ENCODE data around the gene KRT12. TPM values are rescaled to one million over a fixed set of nuclear protein-coding genes. Genes with fewer than 3 reads are reported as not detected.

KRT12 gene
- total and polyA plus RNA-seq, 9 of the 15 experiments (the other 6 are each of a cell fraction or from before 2014, with no cell fraction given): 0.18 to 7.0 (median 2.2) TPM

DNA sequence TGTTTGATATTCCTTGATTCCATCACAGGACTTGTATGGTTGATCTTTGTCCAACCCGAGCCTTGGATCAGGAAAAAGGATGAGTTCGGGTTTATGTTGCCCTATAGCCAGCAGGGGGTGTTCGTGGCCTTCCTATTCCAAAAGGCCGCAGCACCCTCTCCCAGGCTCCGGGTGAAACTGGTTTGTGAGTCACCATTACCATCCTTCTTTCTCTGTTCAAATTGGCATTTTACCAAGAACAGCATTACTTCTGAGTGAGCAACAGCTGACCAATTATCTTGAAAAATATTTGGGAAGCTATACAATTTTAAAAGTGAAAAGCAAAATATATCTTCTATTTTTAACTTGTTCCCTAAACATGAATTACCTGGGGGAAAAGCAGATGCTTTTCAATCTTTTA, 42.3 kb upstream of the KRT12 start:
- Histone ChIP-seq H3K4me2 (ENCODE audit: insufficient read depth, low read length) (no peak overlapping the region), H4K20me1 (replicated peaks; ENCODE audit: control insufficient read depth, insufficient read depth, low read length) (no peaks in the 10 kb centered on the region), H3K27me3 (ENCODE audit: control insufficient read depth in 2 of 2, insufficient read depth in 2 of 2, low read length in 2 of 2) (peaks cover 32 to 37% of the 10 kb centered on the region in 2 experiments), H3K4me3 (no peak overlapping the region), H3K4me1 (replicated peaks in 1 of 2; ENCODE audit: control insufficient read depth in 2 of 2, insufficient read depth in 2 of 2, low read length in 2 of 2) (no peaks in the 10 kb centered on the region), H3K9ac (ENCODE audit: insufficient read depth in 1 of 2, low read depth in 2 of 2, low read length in 2 of 2) (no peak overlapping the region), H3K79me2 (ENCODE audit: control insufficient read depth, insufficient read depth, low read length) (no peaks in the 10 kb centered on the region), H3K27ac (ENCODE audit: extremely low read depth, low read depth, low read length) (no peak overlapping the region), H3K9me3 (replicated peaks; ENCODE audit: control insufficient read depth, insufficient read depth, low read depth, low read length) (no peaks in the 10 kb centered on the region), H2AFZ (ENCODE audit: low read depth, low read length) (no peak overlapping the region), H3K36me3 (ENCODE audit: control insufficient read depth, insufficient read depth, low read length) (no peaks in the 10 kb centered on the region), H3K9me1 (ENCODE audit: control insufficient read depth, insufficient read depth, low read length) (no peaks in the 10 kb centered on the region)
- peak; percentile 96 for ATAC-seq
- peak; percentile 97 for FAIRE-seq
- WGBS (ENCODE audit: insufficient coverage, low coverage, missing lambda C conversion rate): 0% methylated on average over 5 of the region's 5 CpGs
- no TSS peak for BruUV-seq (replicated peaks)
- in situ Hi-C loops (cut with MboI) (loop anchor here (5.0 to 10.0 kb wide), 2 partner anchors 105 to 753 kb away; no protein-coding TSS in a partner anchor), intact Hi-C loops (cut with micrococcal nuclease) (loop anchor here (1.0 to 10.0 kb wide), 7 partner anchors 106 to 757 kb away; no protein-coding TSS in a partner anchor)
- ChIA-PET CTCF (ENCODE audit: low intra/inter-chr PET ratio) (interaction anchor here (0.7 to 3.8 kb wide), 12 partner anchors 106 to 758 kb away, joined by 3 to 36 read pairs (median 4); no protein-coding TSS in a partner anchor), POLR2A (no interaction called here)
- DNase-seq (ENCODE audit: extremely low read depth in 1 of 4, low spot score in 3 of 4): peak; percentile 73 to 83 (median 75)
- no peak for TF ChIP-seq SREBF2 (CRISPR knock-in tag; IDR thresholded peaks at IDR 0.05)
- no peak for TF ChIP-seq ZKSCAN8 (CRISPR knock-in tag; IDR thresholded peaks at IDR 0.05)
- TF ChIP-seq CREB5 (CRISPR knock-in tag; IDR thresholded peaks at IDR 0.05): no peak
- TF ChIP-seq BCOR (IDR thresholded peaks at IDR 0.05): no peak
- peak; percentile 78 for TF ChIP-seq JUND (IDR thresholded peaks at IDR 0.05; ENCODE audit: borderline replicate concordance, low read depth, low read length)
- TF ChIP-seq JUND (tag; IDR thresholded peaks at IDR 0.05; ENCODE audit: borderline replicate concordance, low read depth, low read length): peak; percentile 65; the same call in 1 of the 3 replicates
- TF ChIP-seq NCOR1 (IDR thresholded peaks at IDR 0.05): no peak
- TF ChIP-seq DNMT1 (IDR thresholded peaks at IDR 0.05): no peak
- no peak for TF ChIP-seq ZNF696 (CRISPR knock-in tag; conservative IDR thresholded peaks at IDR 0.05)
- no peak for TF ChIP-seq E2F1 (CRISPR knock-in tag; IDR thresholded peaks at IDR 0.05)
- TF ChIP-seq GABPA (tag; conservative IDR thresholded peaks at IDR 0.05; ENCODE audit: low read depth): no peak
- TF ChIP-seq ZNF165 (CRISPR knock-in tag; IDR thresholded peaks at IDR 0.05; ENCODE audit: borderline replicate concordance): no peak
- TF ChIP-seq, protein P1, sequence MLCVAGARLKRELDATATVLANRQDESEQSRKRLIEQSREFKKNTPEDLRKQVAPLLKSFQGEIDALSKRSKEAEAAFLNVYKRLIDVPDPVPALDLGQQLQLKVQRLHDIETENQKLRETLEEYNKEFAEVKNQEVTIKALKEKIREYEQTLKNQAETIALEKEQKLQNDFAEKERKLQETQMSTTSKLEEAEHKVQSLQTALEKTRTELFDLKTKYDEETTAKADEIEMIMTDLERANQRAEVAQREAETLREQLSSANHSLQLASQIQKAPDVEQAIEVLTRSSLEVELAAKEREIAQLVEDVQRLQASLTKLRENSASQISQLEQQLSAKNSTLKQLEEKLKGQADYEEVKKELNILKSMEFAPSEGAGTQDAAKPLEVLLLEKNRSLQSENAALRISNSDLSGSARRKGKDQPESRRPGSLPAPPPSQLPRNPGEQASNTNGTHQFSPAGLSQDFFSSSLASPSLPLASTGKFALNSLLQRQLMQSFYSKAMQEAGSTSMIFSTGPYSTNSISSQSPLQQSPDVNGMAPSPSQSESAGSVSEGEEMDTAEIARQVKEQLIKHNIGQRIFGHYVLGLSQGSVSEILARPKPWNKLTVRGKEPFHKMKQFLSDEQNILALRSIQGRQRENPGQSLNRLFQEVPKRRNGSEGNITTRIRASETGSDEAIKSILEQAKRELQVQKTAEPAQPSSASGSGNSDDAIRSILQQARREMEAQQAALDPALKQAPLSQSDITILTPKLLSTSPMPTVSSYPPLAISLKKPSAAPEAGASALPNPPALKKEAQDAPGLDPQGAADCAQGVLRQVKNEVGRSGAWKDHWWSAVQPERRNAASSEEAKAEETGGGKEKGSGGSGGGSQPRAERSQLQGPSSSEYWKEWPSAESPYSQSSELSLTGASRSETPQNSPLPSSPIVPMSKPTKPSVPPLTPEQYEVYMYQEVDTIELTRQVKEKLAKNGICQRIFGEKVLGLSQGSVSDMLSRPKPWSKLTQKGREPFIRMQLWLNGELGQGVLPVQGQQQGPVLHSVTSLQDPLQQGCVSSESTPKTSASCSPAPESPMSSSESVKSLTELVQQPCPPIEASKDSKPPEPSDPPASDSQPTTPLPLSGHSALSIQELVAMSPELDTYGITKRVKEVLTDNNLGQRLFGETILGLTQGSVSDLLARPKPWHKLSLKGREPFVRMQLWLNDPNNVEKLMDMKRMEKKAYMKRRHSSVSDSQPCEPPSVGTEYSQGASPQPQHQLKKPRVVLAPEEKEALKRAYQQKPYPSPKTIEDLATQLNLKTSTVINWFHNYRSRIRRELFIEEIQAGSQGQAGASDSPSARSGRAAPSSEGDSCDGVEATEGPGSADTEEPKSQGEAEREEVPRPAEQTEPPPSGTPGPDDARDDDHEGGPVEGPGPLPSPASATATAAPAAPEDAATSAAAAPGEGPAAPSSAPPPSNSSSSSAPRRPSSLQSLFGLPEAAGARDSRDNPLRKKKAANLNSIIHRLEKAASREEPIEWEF (CRISPR knock-in tag; IDR thresholded peaks at IDR 0.05): no peak
- TF ChIP-seq NFIC (IDR thresholded peaks at IDR 0.05): peak; percentile 90
- TF ChIP-seq, protein P2, sequence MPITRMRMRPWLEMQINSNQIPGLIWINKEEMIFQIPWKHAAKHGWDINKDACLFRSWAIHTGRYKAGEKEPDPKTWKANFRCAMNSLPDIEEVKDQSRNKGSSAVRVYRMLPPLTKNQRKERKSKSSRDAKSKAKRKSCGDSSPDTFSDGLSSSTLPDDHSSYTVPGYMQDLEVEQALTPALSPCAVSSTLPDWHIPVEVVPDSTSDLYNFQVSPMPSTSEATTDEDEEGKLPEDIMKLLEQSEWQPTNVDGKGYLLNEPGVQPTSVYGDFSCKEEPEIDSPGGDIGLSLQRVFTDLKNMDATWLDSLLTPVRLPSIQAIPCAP (CRISPR knock-in tag; IDR thresholded peaks at IDR 0.05; ENCODE audit: borderline replicate concordance): no peak
